GM21619 (cell line): Measurements from ENCODE around the gene ZNF397.
A peak's percentile ranks its signal among the peaks of the same experiment; 100 is the strongest.

Source experiments
- ATAC-seq: cut with Tn5 transposase; IDR thresholded peaks from one replicate; pipeline ENCODE4 v1.9.1; 2021; ENCODE audit not compliant: unreplicated experiment

Gene ZNF397

GRCh38 chr18:35245719-35246317, 5.0 kb downstream of the ZNF397 start:
- no peak for ATAC-seq

GRCh38 chr18:35246831-35247230, 6.0 kb downstream of the ZNF397 start:
- no peak for ATAC-seq

GRCh38 chr18:35247412-35248249, 6.8 kb downstream of the ZNF397 start:
- ATAC-seq = no peak

GRCh38 chr18:35248429-35248828, 7.6 kb downstream of the ZNF397 start:
- ATAC-seq = no peak

- ATAC-seq = no peak
These were observed 11.6 kb downstream of the ZNF397 start for GRCh38 chr18:35252466-35252865.

GRCh38 chr18:35253655-35254287, 12.9 kb downstream of the ZNF397 start:
- no peak for ATAC-seq

GRCh38 chr18:35256947-35257346, 16.1 kb downstream of the ZNF397 start:
- no peak for ATAC-seq

GRCh38 chr18:35264409-35264808, 23.6 kb downstream of the ZNF397 start:
- ATAC-seq = no peak

GRCh38 chr18:35267161-35267651, 26.4 kb downstream of the ZNF397 start:
- peak; percentile 75 for ATAC-seq

GRCh38 chr18:35267809-35268208, 27.0 kb downstream of the ZNF397 start:
- no peak for ATAC-seq

GRCh38 chr18:35268821-35269220, 28.0 kb downstream of the ZNF397 start:
- ATAC-seq = no peak

- ATAC-seq = no peak
These were observed 30.8 kb downstream of the ZNF397 start for GRCh38 chr18:35271656-35272055.

- ATAC-seq = no peak
These were observed 35.4 kb downstream of the ZNF397 start for GRCh38 chr18:35276267-35276666.

- no peak for ATAC-seq
These were observed 36.8 kb downstream of the ZNF397 start for GRCh38 chr18:35277633-35278032.

GRCh38 chr18:35278085-35278484, 37.3 kb downstream of the ZNF397 start:
- no peak for ATAC-seq

GRCh38 chr18:35278969-35279368, 38.1 kb downstream of the ZNF397 start:
- ATAC-seq = no peak

- no peak for ATAC-seq
These were observed 41.5 kb downstream of the ZNF397 start for GRCh38 chr18:35282353-35282752.

GRCh38 chr18:35283923-35284794, 43.3 kb downstream of the ZNF397 start:
- no peak for ATAC-seq

- ATAC-seq = no peak
These were observed 44.0 kb downstream of the ZNF397 start for GRCh38 chr18:35284841-35285240.

GRCh38 chr18:35289293-35289692, 48.5 kb downstream of the ZNF397 start:
- ATAC-seq = no peak

- ATAC-seq = peak; percentile 27
These were observed 48.9 kb downstream of the ZNF397 start for GRCh38 chr18:35289727-35290093.
